ENCODE results near the gene SACS.

- TF ChIP-seq SP1 (IDR thresholded peaks at IDR 0.05; ENCODE audit: low read depth): no peak
- no peak for TF ChIP-seq REST (IDR thresholded peaks at IDR 0.05; ENCODE audit: low read depth)
- TF ChIP-seq CTCF (IDR thresholded peaks at IDR 0.05 in 2 of 3, conservative IDR thresholded peaks at IDR 0.05 in 1 of 3; ENCODE audit: borderline replicate concordance in 1 of 3, insufficient read depth in 1 of 3, low read depth in 2 of 3, low read length in 2 of 3): no peak
- no peak for TF ChIP-seq EZH2 (IDR thresholded peaks at IDR 0.05)
- TF ChIP-seq MAX (IDR thresholded peaks at IDR 0.05): no peak
- TF ChIP-seq POLR2A (IDR thresholded peaks at IDR 0.05; ENCODE audit: borderline replicate concordance, extremely low read depth, insufficient read depth, insufficient read length): no peak
- no peak for TF ChIP-seq FOSL1 (IDR thresholded peaks at IDR 0.05; ENCODE audit: low read depth)
- no peak for TF ChIP-seq RAD21 (IDR thresholded peaks at IDR 0.05; ENCODE audit: low read depth)
- TF ChIP-seq EGR1 (IDR thresholded peaks at IDR 0.05; ENCODE audit: low read depth): no peak
- TF ChIP-seq YY1 (IDR thresholded peaks at IDR 0.05; ENCODE audit: extremely low read depth, insufficient replicate concordance, low read depth, low read length): no peak
Measured at GRCh38 chr13:23432626-23433025, 876 bp downstream of the SACS start.
